Cardiac muscle cell (in vitro differentiated cells and primary cell): ENCODE data around the gene APOBEC3H. TPM values are rescaled to one million over a fixed set of nuclear protein-coding genes. Genes with fewer than 3 reads are reported as not detected.
A peak's percentile ranks its signal among the peaks of the same experiment; 100 is the strongest.

Experiments
- DNase-seq, 2 donors: peaks; one replicate each; pipeline versions ENCODE4 v3.0.0 to v3.0.0-alpha.2; 2010 to 2017; ENCODE audit warnings: low read depth in 1 of 2, low spot score in 1 of 2
- H3K27ac ChIP-seq: fragments of 200-600 bp; sonication (generic); 2 replicates; pipeline ENCODE4 v1.5.1; 2016
- H3K27me3 ChIP-seq: fragments of 200-600 bp; sonication (generic); 2 replicates; pipeline ENCODE4 v1.6.0; 2016; ENCODE audit warnings: control low read depth
- H3K36me3 ChIP-seq: fragments of 200-600 bp; sonication (generic); 2 replicates; pipeline ENCODE4 v1.5.1; 2016; ENCODE audit warnings: control low read depth
- H3K4me1 ChIP-seq: fragments of 200-600 bp; sonication (generic); 2 replicates; pipeline ENCODE4 v1.8.1; 2017; ENCODE audit warnings: low read depth, mild to moderate bottlenecking, mixed run types
- H3K4me3 ChIP-seq: fragments of 200-600 bp; sonication (generic); 2 replicates; pipeline ENCODE4 v1.5.1; 2016; ENCODE audit warnings: mild to moderate bottlenecking
- H3K9me3 ChIP-seq: fragments of 200-600 bp; sonication (generic); 2 replicates; pipeline ENCODE4 v1.5.1; 2017; ENCODE audit warnings: low read depth, mild to moderate bottlenecking, control low read depth
- CTCF ChIP-seq: IDR thresholded peaks from 2 replicates; pipeline ENCODE4 v1.5.1; 2012; ENCODE audit warnings: low read depth, mild to moderate bottlenecking, low read length
- polyA plus RNA-seq: library from polyadenylated mRNA; unstranded; fragments of >200 nt; fragmentation: Nextera tagmentation; extraction: Ambion mirVana; gene quantifications from 2 replicates; pipeline ENCODE4 v1.2.1, GENCODE V29; 2016
- total RNA-seq: library from RNA; depleted of rRNA; stranded (reverse); fragments of >200 nt; gene quantifications from 2 replicates; pipeline ENCODE4 v1.2.3, GENCODE V29; 2016

APOBEC3H gene
- total and polyA plus RNA-seq, 2 experiments from 2014 or later: 0.57 to 0.97 TPM

GRCh38 chr22:39135092-39135896 is 38.2 kb downstream of the APOBEC3H start:
- peaks cover 12% of the 10 kb centered on the region for H3K4me1 ChIP-seq
- TF ChIP-seq CTCF: peak; percentile 63
- H3K36me3 ChIP-seq: no peaks in the 10 kb centered on the region
- H3K27ac ChIP-seq: no peak overlapping the region
- no peak overlapping the region for H3K4me3 ChIP-seq
- H3K27me3 ChIP-seq: no peaks in the 10 kb centered on the region
- H3K9me3 ChIP-seq: no peaks in the 10 kb centered on the region
- peak; percentile 48 to 72 for DNase-seq

GRCh38 chr22:39136317-39136716 is 39.3 kb downstream of the APOBEC3H start:
- H3K4me3 ChIP-seq: no peak overlapping the region
- TF ChIP-seq CTCF: no peak
- H3K4me1 ChIP-seq: peaks cover 1% of the 10 kb centered on the region
- no peaks in the 10 kb centered on the region for H3K9me3 ChIP-seq
- no peak overlapping the region for H3K27ac ChIP-seq
- no peak for DNase-seq
- no peaks in the 10 kb centered on the region for H3K27me3 ChIP-seq
- no peaks in the 10 kb centered on the region for H3K36me3 ChIP-seq

- DNase-seq: no peak
- TF ChIP-seq CTCF: no peak
- no peaks in the 10 kb centered on the region for H3K27me3 ChIP-seq
- no peak overlapping the region for H3K27ac ChIP-seq
- no peaks in the 10 kb centered on the region for H3K9me3 ChIP-seq
- H3K36me3 ChIP-seq: no peaks in the 10 kb centered on the region
- H3K4me1 ChIP-seq: peaks cover 4% of the 10 kb centered on the region
- H3K4me3 ChIP-seq: no peak overlapping the region
These were observed 41.4 kb downstream of the APOBEC3H start for GRCh38 chr22:39138357-39138997.

GRCh38 chr22:39139933-39140332 is 42.9 kb downstream of the APOBEC3H start:
- no peaks in the 10 kb centered on the region for H3K27me3 ChIP-seq
- H3K27ac ChIP-seq: no peak overlapping the region
- peaks cover 11% of the 10 kb centered on the region for H3K4me1 ChIP-seq
- no peaks in the 10 kb centered on the region for H3K9me3 ChIP-seq
- TF ChIP-seq CTCF: no peak
- DNase-seq: peak in 1 of 2 donors; percentile 40
- no peaks in the 10 kb centered on the region for H3K36me3 ChIP-seq
- no peak overlapping the region for H3K4me3 ChIP-seq

- H3K27ac ChIP-seq: no peak overlapping the region
- no peak for DNase-seq
- no peaks in the 10 kb centered on the region for H3K9me3 ChIP-seq
- H3K4me3 ChIP-seq: no peak overlapping the region
- no peaks in the 10 kb centered on the region for H3K36me3 ChIP-seq
- peaks cover 17% of the 10 kb centered on the region for H3K4me1 ChIP-seq
- no peaks in the 10 kb centered on the region for H3K27me3 ChIP-seq
- no peak for TF ChIP-seq CTCF
These were observed 45.1 kb downstream of the APOBEC3H start for GRCh38 chr22:39142088-39142680.
